Thyroid gland (tissue), 4 donors: ENCODE data around the gene SCCPDH.
"Not testable (repeated sequence)": the region's sequence is repeated elsewhere in the genome, so short reads cannot be mapped to it uniquely, and the experiment has no call there.

Experiments
- CTCF ChIP-seq, 6 experiments: fragments of 200-600 bp in 3 of 6; fragments of 450-650 bp in 3 of 6; sonication (generic) in 3 of 6; IDR thresholded peaks; one replicate each; pipeline ENCODE4 v1.5.1; 2016 to 2019; ENCODE audit warnings: antibody characterized with exemption in 6 of 6, mild to moderate bottlenecking in 2 of 6, inconsistent platforms in 1 of 6, moderate library complexity in 1 of 6
- POLR2A ChIP-seq, 2 donors: fragments of 450-650 bp; IDR thresholded peaks; one replicate each; pipeline ENCODE4 v1.6.1; 2017; ENCODE audit warnings: antibody characterized with exemption in 2 of 2, mild to moderate bottlenecking in 2 of 2, moderate library complexity in 1 of 2

- TF ChIP-seq POLR2A, CTCF (IDR thresholded peaks at IDR 0.05): not testable (repeated sequence)
Observed at GRCh38 chr1:246731873-246732272, 7.7 kb downstream of the SCCPDH start.
